ENCODE measurements around the gene SH2D1B.

SH2D1B gene

GRCh38 chr1:162391790-162392563, 20.0 kb downstream of the SH2D1B start:
- TF ChIP-seq RAD21 (IDR thresholded peaks at IDR 0.05; ENCODE audit: low read depth) = peak; percentile 88
- no peak for TF ChIP-seq CREB1 (IDR thresholded peaks at IDR 0.05; ENCODE audit: low read depth)

GRCh38 chr1:162390396-162391185, 21.3 kb downstream of the SH2D1B start:
- no peak for TF ChIP-seq REST (IDR thresholded peaks at IDR 0.05; ENCODE audit: low read depth)
- no peak for TF ChIP-seq TAF1 (IDR thresholded peaks at IDR 0.05; ENCODE audit: low read depth)
- TF ChIP-seq USF1 (IDR thresholded peaks at IDR 0.05) = no peak
- TF ChIP-seq YY1 (IDR thresholded peaks at IDR 0.05; ENCODE audit: low read depth) = no peak
- TF ChIP-seq TEAD4 (IDR thresholded peaks at IDR 0.05) = no peak
- no peak for TF ChIP-seq CEBPB (IDR thresholded peaks at IDR 0.05)

GRCh38 chr1:162389971-162390370, 22.0 kb downstream of the SH2D1B start:
- TF ChIP-seq ZBTB7A (IDR thresholded peaks at IDR 0.05; ENCODE audit: low read depth) (no peak), CREB1 (IDR thresholded peaks at IDR 0.05; ENCODE audit: low read depth) (no peak), NFIC (IDR thresholded peaks at IDR 0.05) (no peak), YY1 (IDR thresholded peaks at IDR 0.05; ENCODE audit: low read depth) (no peak), FOXM1 (IDR thresholded peaks at IDR 0.05; ENCODE audit: borderline replicate concordance, low read depth) (no peak), USF1 (IDR thresholded peaks at IDR 0.05) (no peak)

GRCh38 chr1:162389021-162389818, 22.7 kb downstream of the SH2D1B start:
- TF ChIP-seq MAX (IDR thresholded peaks at IDR 0.05) = no peak
- no peak for TF ChIP-seq NFIC (IDR thresholded peaks at IDR 0.05)
- no peak for TF ChIP-seq TCF12 (IDR thresholded peaks at IDR 0.05; ENCODE audit: low read depth)
- no peak for TF ChIP-seq USF1 (IDR thresholded peaks at IDR 0.05)
- TF ChIP-seq YY1 (IDR thresholded peaks at IDR 0.05; ENCODE audit: low read depth) = no peak
- TF ChIP-seq REST (IDR thresholded peaks at IDR 0.05; ENCODE audit: low read depth) = no peak
- no peak for TF ChIP-seq CREB1 (IDR thresholded peaks at IDR 0.05; ENCODE audit: low read depth)

- TF ChIP-seq REST (IDR thresholded peaks at IDR 0.05; ENCODE audit: low read depth) = no peak
- TF ChIP-seq MAX (IDR thresholded peaks at IDR 0.05) = no peak
- no peak for TF ChIP-seq ZBTB7A (IDR thresholded peaks at IDR 0.05; ENCODE audit: low read depth)
- TF ChIP-seq EGR1 (IDR thresholded peaks at IDR 0.05) = no peak
- no peak for TF ChIP-seq CEBPB (IDR thresholded peaks at IDR 0.05)
- no peak for TF ChIP-seq USF1 (IDR thresholded peaks at IDR 0.05)
- TF ChIP-seq TAF1 (IDR thresholded peaks at IDR 0.05; ENCODE audit: low read depth) = no peak
- TF ChIP-seq NFIC (IDR thresholded peaks at IDR 0.05) = no peak
- no peak for TF ChIP-seq EP300 (IDR thresholded peaks at IDR 0.05; ENCODE audit: borderline replicate concordance)
Observed at GRCh38 chr1:162388615-162389014, 23.3 kb downstream of the SH2D1B start.
